Stimulated activated CD8-positive, alpha-beta memory T cell treated with anti-CD3 and anti-CD28 coated beads, Interleukin-2, amount 100 ng/mL, for 48 hours (primary cell): Measurements from ENCODE around the gene FATE1.

Source experiments
- DNase-seq, 2 donors: peaks; one replicate each; pipeline ENCODE4 v3.0.0-alpha.2; 2020; ENCODE audit warnings: low read depth in 2 of 2

The FATE1 gene

DNA sequence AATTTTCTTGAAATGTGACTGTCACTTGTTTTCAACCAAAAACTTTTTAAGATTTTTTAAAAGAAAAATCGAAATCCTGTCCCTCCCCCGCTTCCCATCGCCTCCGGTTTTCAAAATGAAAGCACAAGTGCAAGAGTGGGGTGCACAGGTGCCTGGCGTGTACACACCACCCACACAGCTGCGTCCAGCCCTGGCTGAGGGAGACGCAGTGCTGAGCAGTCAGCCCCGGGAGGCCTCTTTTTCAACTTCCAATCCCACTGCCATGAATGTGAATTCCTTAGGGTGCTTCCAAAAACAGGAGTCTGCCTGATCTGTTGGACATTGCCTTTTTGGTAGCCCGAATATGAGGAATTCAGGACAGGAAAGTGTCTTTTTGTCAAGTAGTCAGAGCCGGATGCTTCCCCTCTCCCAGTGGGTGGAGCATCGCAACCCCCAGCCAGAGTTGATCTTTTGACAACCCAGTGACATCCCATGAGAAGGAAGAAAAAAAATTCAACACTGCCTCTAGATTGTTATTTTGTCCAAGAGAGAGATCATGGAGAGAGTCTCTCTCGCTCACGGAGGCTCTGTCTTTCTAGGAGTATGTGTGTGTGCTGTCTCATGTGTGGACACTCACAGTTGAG, 11.7 kb upstream of the FATE1 start:
- no peak for DNase-seq

DNA sequence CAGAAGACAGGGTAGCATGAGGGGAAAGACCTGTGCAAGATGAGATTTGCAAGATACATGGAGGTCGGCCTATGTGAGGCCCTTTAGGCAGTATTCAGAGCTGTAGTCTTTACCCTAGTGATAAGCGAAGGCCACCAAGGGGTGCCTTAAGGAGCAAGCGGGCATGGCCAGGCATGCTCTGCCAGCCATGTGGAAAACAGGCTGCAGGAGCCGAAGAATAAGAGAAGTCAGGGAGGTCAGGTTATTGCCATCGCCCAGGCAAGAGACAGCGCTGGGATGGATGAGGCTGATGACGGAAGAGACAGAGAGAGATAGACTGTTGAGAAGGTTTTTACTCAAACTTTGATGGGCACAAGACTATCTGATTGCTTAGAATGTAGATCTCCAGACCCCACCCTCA, 7.0 kb upstream of the FATE1 start:
- no peak for DNase-seq

DNA sequence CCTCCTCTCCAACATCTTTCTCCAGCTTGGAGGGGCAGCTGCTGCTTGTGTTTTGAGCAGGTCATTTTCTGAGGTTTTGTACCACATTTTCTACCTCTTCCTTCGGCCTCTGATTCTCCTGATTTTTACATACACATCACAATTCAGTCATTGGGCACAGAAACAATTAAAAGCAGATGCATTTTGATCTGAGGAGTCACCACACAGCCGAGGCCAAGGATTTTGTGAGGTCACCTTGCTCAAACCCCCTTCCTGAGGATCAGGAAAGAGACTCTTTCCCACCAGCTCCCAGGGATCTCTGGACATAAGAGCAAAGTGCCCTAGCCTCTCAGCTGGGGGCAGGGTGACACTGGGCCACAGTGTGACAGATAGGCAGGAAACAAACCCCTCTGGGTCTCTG, 5.4 kb upstream of the FATE1 start:
- no peak for DNase-seq

DNA sequence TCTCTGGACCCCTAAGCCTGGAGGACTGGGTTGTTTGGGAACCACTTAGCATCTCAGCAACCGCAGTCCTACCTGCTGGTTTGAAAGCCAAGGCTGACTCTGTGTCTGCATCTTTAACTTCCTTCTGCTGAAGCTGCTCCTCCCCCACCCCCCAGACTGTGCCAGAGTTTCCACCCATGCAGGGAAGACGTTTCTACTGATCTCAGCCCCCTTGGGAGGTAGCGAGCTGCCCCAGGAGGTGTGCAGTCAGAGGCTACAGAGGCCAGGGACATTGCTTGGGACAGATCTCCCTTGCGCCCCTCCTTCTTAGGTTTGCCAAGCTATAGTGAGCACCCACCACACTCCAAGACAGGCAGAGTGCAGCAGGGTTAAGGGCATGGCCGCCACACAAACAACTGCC, 4.7 kb upstream of the FATE1 start:
- DNase-seq = no peak

DNA sequence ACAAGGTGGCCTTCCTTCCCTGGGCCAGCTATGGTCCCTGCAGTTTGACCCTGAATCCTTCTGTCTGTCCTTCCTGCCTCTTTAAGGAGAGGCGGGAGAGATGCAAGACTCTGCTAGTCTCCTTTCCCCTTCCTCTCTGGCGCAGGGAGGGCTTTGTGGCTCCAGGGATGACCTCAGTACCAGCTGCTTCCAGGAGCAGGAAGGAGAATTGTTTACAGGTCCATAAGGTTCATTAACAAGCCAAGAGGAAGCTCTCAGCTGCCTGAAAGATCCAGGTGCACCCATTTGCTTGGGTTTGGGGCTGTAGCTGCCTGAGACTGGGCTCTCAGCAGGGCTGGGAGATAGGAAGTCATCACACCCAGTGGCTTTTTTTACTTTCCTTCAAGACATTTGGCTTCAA, 4.0 kb upstream of the FATE1 start:
- no peak for DNase-seq

DNA sequence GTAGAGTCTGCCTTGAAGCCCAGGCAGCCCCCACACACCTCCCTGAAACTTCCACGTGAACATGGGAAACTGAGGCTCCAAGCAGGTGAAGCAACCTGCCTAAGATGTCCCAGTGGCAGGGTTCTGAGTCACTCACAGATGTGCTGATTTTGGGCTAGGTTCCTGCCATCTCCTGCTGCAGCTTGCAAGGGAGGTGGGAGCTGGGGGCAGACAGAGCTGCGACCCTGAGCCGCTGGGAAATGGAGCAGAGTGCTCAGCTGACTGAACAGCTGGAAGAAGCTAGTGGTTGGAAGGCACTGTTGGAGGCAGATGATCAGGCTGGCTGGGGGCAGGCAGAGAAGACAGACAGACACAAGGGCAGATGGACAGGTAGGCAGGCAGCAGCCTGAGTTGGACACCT, 3.6 kb upstream of the FATE1 start:
- DNase-seq = no peak

DNA sequence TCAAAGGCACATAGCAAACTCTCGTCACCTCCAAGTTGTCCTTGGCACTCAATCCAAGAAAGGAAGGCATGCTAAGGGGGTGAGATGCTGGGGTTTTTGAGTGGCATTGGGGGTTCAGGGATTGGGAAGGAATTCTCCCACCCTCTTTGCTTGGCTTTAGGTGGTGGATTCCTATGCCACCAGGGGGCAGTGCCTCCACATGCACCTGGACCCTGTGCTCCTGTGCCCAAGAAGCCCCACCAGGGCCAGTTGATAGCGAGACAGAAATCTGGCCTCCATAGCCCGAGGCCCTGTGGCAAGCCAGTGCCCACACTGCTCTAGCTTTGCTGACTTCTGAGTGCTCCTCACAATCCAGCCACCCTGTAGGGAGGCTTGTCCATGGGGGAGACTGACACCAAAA, 2.0 kb upstream of the FATE1 start:
- peak in 1 of 2 donors; percentile 8 for DNase-seq

DNA sequence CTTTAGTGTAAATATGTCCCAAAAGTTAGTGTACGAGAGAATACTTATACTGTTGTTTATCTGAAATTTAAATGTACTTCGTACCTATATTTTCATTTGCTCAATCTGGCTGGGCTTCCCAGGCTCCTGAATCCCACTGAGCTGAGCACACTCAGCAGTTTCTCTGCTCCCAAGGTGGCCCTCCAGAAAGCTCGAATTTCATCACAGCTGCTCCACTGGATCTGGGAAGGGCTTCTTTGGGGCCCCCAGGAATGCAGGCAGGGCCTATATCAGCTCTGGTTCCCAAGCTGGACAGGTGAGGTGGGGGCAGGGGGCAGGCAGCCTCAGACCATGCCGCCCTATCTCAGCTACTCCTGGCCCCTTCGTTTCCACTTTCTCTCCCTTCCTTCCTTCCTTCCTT, 1.5 kb upstream of the FATE1 start:
- DNase-seq = no peak

DNA sequence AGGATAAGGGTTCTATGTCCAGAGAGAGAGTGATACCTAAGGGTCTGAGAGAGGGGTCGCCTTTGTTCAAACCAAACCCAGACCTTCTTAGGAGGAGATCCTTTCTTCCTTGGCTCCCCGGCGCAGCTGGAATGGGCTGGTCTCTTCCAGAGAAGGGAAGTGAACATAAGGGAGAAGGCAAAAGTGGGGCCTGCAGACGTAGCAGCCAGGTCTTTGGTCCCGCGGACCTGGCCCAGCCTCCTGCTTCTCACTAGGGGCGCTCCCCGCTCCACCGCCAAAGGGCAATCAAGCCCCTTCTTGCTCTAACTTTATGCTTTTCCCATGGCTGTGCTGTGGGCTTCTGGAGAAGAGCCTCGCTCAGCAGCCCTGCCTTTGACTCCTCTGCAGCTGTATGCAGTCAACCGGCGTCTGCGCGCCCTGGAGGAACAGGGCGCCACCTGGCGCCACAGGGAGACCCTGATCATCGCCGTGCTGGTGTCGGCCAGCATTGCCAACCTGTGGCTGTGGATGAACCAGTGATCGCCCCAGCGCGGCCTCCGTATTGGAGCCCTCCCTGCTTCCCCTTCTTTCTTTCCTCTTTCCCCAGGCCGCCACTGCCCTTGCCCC, 6.5 kb downstream of the FATE1 start:
- no peak for DNase-seq

DNA sequence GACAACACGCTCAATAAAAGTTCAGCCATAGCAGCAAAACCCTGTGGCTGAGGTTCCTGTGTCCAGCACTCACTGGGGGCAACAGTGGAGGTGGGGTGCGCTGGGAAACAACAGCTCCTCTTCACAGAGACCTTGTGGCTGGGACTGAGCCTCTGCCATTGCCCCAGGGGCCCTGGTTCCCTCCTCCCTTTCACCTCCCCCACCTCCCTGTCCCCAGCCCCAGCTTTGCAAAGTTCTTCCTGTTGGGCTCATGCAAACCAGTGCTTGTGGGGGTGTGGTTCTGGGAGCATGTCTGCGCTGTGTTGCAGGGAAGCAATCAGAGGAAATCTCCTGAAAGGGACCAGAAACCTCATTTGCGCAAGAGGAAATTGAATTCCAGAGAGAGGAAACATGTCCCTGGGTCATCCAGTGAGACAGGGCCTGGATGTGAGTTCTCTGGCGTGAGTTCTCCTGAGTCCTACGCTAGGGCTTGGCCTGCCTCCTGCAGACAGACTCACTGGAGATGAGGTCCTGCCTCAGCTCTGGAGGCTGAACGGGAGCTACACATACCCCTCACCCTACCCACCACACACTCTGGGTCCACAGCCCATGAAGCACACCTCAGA, 7.4 kb downstream of the FATE1 start:
- no peak for DNase-seq

DNA sequence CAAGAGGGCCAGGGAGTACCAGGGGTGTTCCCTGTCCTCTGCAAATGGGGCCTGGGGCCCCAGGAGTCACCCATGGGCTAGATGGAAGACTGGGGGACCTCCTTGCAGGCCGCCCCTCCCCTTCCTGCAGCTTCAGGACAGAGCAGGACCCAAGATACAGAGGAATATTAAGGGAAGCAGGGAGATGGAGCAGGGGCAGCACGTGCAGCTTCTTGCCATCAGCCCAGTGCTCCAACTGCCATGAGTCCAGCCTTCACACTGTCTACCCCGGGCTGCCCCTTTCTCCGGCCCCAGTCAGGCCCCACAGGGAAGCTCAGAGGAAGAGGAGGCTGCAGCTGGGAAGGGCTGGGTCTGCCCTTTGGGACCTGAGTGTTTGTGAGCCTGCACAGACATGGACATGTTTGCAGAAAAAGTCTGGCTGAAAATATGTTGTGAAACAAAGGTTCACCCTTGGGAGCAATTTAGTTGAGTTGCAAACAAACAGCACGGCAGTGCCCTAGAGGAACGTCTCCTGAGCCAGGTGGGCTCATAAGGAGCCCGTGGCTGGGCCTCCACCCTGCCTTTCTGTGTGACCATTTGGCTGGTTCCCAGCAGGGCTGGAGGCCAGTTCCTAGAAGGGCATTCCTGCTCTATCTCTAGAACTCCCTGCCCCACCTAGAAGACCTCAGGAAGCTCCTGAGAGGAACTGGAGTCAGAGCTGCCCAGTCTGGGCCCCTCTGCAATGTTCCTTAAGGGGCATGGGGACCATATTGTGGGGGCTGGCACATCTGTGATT, 8.9 kb downstream of the FATE1 start:
- DNase-seq = no peak

DNA sequence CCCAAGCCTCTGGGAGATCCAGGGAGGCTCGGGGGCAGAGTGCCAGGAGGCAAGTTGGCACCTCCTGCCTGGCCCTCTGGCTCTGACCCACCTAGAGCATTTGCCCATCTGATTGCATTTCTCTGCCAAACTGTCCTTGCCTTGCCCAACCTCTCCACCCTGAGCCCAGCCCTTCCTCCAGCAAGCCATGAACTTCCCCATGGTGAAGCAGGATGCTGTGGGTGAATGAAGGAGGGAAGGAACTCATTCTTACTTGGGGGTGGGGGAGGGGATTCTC, 9.4 kb downstream of the FATE1 start:
- DNase-seq = no peak

DNA sequence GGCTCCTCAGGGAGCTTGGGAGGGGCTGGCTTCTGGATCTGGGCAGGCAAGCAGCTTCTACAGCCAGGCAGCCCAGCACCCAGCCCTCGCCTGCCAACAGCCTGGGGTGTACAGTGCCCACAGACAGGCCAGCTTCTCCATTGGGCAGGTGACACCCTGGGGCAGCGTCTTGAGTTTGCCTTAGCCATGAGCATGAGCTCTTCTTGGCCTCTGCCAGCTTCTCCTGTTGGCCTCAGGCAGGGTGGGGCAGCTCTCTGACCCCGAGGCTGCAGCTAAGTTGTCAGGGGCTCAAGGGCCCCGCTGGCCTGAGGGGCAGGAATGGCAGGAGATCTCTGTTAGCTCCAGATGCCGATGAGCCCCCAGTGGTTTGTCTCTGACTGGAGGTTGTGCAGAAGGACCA, 10.9 kb downstream of the FATE1 start:
- DNase-seq = no peak

DNA sequence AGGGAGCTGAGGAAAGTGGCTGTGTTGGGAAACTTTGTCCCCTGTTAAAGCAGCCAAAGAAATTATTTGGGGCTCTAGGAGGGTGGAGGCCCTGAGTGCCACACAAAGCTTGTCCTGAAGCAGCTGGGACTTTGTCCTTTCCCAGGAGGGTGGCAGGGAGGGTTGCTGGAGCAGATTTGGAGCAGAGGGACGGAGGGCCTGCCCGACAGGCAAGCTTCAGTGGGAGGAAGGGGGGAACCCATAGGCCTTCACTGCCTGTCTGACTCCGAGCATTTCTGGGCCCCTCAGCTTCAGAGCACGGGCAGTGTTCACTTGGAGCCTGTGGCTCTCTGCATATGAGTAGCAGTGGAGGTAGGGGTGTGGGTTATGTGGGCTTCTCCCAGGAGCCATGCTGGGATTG, 11.5 kb downstream of the FATE1 start:
- DNase-seq = no peak

DNA sequence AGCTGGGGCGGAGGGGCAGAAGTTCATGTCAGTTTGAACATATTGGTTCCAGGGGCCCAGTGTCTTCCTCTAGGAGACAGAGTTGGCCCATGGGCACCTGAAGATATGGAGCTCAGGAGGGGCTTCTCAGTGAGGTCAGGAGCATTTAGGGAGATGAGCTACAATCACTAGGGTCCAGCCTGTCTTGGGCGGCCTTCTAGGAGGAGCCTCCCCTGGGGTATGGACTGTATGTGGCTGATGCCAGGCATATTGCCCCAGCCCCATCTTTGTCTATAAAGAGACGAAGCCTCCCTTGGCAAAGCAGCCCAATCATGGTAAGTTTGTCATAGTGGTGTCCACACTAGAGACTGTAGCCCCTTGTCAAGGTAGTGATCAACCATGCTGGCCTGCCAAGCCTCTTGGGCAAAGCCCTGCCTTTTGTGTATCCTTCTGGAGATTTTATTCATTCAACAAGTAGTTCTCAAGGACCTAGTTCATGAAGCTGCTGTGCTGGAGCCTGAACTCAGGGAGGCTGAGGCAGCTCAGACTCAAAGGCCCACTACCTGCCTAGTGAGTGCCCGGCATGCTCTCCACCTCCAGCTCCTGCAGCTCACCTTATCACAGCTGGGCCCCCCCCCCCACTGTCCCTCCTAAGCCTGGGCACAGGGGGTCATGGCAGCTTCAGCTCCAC, 13.4 kb downstream of the FATE1 start:
- DNase-seq = no peak

DNA sequence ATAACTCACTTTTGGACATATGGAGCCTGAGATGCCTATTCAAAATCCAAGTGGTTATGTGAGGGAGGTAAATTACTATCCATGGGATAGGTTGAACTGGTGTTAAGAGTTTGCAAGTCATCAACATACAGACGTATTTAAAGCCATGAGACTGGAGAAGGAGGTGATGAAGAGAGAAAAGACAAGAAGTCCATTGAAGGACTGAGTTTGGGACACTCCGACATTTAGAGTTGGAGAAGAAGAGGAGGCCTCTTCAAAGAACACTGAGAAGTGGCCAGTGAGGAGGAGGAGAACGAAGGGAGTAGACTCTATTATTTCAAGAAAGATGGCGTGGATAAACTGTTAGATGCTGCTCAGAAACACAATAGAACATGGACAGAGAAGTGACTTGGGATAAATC, 18.6 kb downstream of the FATE1 start, which contains the start of gene CNGA2:
Gene CNGA2, plus strand, starts transcription at position 301 of the 400 bp plus-strand sequence. CDS start 3,738 bp downstream, outside the sequence.
- no peak for DNase-seq

DNA sequence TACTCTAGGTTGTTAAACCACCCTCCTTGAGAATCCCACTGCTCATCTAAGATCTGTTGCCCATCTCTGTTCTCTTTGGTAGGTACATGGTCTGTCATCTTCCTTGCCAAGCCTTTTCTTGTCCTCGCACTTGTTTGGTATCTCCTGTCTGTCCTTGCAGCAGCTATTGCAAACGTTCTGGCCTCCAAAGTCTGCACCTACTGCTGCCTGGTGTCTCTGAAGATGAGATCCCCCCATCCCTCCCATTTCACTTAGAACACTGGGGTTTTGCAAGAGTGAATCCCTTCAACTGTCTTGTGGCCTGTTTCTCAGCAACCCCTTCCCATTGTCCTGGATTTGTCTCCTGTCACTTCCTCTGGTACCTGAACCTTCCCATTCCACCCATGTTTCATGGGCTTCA, 19.4 kb downstream of the FATE1 start:
- DNase-seq = no peak

DNA sequence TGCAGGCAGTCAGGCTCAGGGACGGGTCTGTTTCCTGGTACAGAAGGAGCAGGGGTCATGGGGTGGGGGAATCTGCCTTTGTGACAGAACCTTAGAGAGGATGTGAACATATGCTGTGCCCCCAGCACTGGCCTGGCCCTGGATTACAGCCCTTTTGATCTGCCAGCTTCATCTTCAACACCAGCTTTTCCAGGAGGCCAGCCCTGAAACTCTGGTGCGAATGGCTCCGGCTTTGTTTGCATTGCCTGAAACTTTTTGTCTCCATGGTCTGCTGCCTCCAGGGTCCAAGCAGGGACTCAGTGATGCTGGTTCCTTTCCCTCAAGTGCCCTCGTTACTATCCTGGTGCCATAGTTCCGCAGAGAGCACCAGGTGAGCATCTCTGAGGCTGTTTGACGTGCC, 20.9 kb downstream of the FATE1 start:
- DNase-seq = no peak

DNA sequence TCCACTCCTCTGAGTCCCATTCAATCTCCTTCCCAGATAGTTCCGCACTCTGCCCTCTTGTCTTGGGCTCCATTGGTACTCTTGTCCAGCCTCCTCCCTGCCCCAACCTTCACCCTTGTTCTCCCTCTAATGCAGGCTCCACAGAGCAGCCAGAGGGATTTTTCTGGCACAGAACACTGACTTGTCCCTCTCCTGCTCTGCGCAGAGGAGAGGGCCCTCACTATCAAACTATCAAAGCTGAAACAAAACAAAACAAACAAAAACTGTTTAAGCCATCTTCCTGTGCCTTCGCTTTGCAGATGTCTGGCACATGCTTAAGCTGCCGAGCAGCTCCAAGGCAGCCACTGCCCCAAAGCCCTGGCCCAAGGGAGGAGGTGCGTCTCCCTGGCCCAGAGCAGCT, 21.7 kb downstream of the FATE1 start:
- no peak for DNase-seq

DNA sequence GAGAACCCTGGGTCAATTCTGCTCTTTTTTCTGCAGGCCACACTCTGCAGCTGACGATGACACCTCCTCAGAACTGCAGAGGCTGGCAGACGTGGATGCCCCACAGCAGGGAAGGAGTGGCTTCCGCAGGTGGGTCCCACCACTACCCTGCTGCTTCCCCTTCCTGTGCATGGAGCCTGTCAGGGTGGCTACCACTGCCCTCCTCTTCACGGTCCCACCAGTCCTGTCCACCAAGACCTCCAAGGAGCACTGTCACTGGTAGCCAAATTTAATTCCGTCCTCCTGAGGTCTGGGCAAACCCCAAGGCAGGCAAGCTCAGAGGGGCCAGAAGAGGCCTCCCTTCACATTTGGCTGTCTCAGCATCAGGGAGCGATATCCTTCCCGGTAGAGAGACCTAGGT, 22.9 kb downstream of the FATE1 start:
- no peak for DNase-seq

DNA sequence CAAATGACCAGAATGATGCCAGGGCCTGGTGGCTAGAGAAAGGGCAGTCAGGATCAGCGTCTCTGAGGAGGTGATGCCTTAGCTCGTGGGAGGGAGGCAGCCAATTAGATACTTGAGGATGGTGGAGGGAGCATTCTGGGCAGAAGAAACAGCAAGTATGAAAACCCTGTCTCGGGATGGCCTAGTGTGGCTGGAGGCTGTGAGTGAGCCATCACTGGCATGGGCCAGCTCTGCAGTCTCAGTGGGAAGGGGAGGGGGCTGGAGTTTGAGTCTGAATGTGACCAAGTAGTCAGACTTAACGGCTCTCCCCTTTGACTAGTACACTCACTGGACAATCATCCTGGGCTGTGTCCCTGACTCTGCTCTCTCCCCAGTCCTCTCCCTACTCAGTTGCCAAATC, 25.8 kb downstream of the FATE1 start:
- DNase-seq = no peak

DNA sequence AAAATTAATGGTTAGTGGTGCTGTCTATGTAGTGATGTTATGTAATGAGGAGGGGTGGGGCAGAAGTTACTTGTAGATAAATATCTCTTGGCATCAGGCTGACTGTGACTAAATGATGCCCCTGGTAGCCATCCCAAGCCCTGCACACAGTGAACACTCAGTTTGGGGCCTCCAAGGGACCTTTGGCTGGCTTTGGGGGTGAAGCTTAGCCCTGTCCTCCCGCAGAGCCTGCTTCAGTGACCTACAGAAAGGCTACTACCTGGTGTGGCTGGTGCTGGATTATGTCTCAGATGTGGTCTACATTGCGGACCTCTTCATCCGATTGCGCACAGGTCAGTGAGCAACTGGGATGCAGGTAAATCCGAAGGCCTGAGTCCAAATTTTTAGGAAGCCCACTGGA, 26.5 kb downstream of the FATE1 start:
- no peak for DNase-seq
